Measurements from ENCODE around the gene EFHD1.
"Not testable (repeated sequence)": the region's sequence is repeated elsewhere in the genome, so short reads cannot be mapped to it uniquely, and the experiment has no call there.

EFHD1 gene

GRCh38 chr2:232645061-232645460 lies 11.7 kb downstream of the EFHD1 start:
- DNase-seq (ENCODE audit: insufficient read length, low spot score) (no peak), FAIRE-seq (no peak)

GRCh38 chr2:232646726-232647125 lies 13.3 kb downstream of the EFHD1 start:
- FAIRE-seq: no peak
- no peak for DNase-seq (ENCODE audit: insufficient read length, low spot score)

GRCh38 chr2:232647261-232647660 lies 13.9 kb downstream of the EFHD1 start:
- FAIRE-seq (no peak), DNase-seq (ENCODE audit: insufficient read length, low spot score) (no peak)

GRCh38 chr2:232649033-232649432 lies 15.6 kb downstream of the EFHD1 start:
- no peak for DNase-seq (ENCODE audit: insufficient read length, low spot score)
- no peak for FAIRE-seq

- DNase-seq (ENCODE audit: insufficient read length, low spot score) (no peak), FAIRE-seq (no peak)
Measured at GRCh38 chr2:232652505-232652851, 19.1 kb downstream of the EFHD1 start.

GRCh38 chr2:232653441-232653840 lies 20.0 kb downstream of the EFHD1 start:
- FAIRE-seq (no peak), DNase-seq (ENCODE audit: insufficient read length, low spot score) (no peak)

- FAIRE-seq: no peak
Measured at GRCh38 chr2:232655392-232655791, 22.0 kb downstream of the EFHD1 start.

GRCh38 chr2:232658217-232658785 lies 24.9 kb downstream of the EFHD1 start:
- no peak for FAIRE-seq

More at GRCh38 chr2:232655392-232655791, 22.0 kb downstream of the EFHD1 start:
- no peak for DNase-seq (ENCODE audit: insufficient read length, low spot score)

GRCh38 chr2:232659359-232659758 lies 26.0 kb downstream of the EFHD1 start:
- DNase-seq (ENCODE audit: insufficient read length, low spot score) (no peak), FAIRE-seq (no peak)

More at GRCh38 chr2:232658217-232658785, 24.9 kb downstream of the EFHD1 start:
- DNase-seq (ENCODE audit: insufficient read length, low spot score): peak; percentile 48

- no peak for DNase-seq (ENCODE audit: insufficient read length, low spot score)
- no peak for FAIRE-seq
Measured at GRCh38 chr2:232662486-232663260, 29.3 kb downstream of the EFHD1 start.

GRCh38 chr2:232666051-232666805 lies 32.8 kb downstream of the EFHD1 start:
- FAIRE-seq: no peak
- DNase-seq (ENCODE audit: insufficient read length, low spot score): no peak

GRCh38 chr2:232667989-232668583 lies 34.7 kb downstream of the EFHD1 start:
- DNase-seq (ENCODE audit: insufficient read length, low spot score) (no peak), FAIRE-seq (peak; percentile 62)

GRCh38 chr2:232668805-232669444 lies 35.5 kb downstream of the EFHD1 start:
- peak; percentile 31 for DNase-seq (ENCODE audit: insufficient read length, low spot score)
- FAIRE-seq: no peak

- DNase-seq (ENCODE audit: insufficient read length, low spot score): no peak
- FAIRE-seq: no peak
Measured at GRCh38 chr2:232672588-232672987, 39.2 kb downstream of the EFHD1 start.

- FAIRE-seq: no peak
- DNase-seq (ENCODE audit: insufficient read length, low spot score): no peak
Measured at GRCh38 chr2:232674491-232674890, 41.1 kb downstream of the EFHD1 start.

GRCh38 chr2:232675381-232675780 lies 42.0 kb downstream of the EFHD1 start:
- FAIRE-seq: no peak
- no peak for DNase-seq (ENCODE audit: insufficient read length, low spot score)

- FAIRE-seq (no peak), DNase-seq (ENCODE audit: insufficient read length, low spot score) (no peak)
Measured at GRCh38 chr2:232680006-232680405, 46.6 kb downstream of the EFHD1 start.

- no peak for FAIRE-seq
Measured at GRCh38 chr2:232681527-232681926, 48.1 kb downstream of the EFHD1 start.

GRCh38 chr2:232683368-232683767 lies 50.0 kb downstream of the EFHD1 start:
- no peak for FAIRE-seq
- DNase-seq (ENCODE audit: insufficient read length, low spot score): no peak

More at GRCh38 chr2:232681527-232681926, 48.1 kb downstream of the EFHD1 start:
- DNase-seq (ENCODE audit: insufficient read length, low spot score): no peak

GRCh38 chr2:232685391-232685790 lies 52.0 kb downstream of the EFHD1 start:
- FAIRE-seq; DNase-seq (ENCODE audit: insufficient read length, low spot score): not testable (repeated sequence)
